ENCODE measurements around the gene EPHB1.

DNA sequence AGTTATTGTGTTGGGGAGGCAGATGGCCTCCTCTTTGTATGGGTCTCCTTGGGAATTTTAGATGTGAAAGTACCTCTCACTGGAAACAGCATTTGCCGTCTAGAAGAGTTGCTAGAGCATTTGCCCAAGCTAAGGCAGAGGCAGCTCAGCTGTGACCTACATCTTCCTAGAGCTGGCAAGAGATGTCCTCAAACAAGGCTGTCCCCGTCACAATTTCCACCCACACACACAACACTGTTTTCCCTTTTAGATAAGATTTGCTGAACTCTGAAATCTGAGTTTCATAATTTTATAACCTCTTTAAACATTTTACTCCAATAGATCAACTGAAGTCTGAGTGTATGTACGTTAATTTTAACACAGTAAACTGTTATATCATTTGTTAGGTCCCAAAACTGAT lies 352.6 kb downstream of the EPHB1 start:
- TF ChIP-seq TAF1 (conservative IDR thresholded peaks at IDR 0.05), result no peak
- TF ChIP-seq, protein P1, sequence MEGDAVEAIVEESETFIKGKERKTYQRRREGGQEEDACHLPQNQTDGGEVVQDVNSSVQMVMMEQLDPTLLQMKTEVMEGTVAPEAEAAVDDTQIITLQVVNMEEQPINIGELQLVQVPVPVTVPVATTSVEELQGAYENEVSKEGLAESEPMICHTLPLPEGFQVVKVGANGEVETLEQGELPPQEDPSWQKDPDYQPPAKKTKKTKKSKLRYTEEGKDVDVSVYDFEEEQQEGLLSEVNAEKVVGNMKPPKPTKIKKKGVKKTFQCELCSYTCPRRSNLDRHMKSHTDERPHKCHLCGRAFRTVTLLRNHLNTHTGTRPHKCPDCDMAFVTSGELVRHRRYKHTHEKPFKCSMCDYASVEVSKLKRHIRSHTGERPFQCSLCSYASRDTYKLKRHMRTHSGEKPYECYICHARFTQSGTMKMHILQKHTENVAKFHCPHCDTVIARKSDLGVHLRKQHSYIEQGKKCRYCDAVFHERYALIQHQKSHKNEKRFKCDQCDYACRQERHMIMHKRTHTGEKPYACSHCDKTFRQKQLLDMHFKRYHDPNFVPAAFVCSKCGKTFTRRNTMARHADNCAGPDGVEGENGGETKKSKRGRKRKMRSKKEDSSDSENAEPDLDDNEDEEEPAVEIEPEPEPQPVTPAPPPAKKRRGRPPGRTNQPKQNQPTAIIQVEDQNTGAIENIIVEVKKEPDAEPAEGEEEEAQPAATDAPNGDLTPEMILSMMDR (IDR thresholded peaks at IDR 0.05; ENCODE audit: low read depth, low read length, missing input control), result no peak
- TF ChIP-seq, protein P2, sequence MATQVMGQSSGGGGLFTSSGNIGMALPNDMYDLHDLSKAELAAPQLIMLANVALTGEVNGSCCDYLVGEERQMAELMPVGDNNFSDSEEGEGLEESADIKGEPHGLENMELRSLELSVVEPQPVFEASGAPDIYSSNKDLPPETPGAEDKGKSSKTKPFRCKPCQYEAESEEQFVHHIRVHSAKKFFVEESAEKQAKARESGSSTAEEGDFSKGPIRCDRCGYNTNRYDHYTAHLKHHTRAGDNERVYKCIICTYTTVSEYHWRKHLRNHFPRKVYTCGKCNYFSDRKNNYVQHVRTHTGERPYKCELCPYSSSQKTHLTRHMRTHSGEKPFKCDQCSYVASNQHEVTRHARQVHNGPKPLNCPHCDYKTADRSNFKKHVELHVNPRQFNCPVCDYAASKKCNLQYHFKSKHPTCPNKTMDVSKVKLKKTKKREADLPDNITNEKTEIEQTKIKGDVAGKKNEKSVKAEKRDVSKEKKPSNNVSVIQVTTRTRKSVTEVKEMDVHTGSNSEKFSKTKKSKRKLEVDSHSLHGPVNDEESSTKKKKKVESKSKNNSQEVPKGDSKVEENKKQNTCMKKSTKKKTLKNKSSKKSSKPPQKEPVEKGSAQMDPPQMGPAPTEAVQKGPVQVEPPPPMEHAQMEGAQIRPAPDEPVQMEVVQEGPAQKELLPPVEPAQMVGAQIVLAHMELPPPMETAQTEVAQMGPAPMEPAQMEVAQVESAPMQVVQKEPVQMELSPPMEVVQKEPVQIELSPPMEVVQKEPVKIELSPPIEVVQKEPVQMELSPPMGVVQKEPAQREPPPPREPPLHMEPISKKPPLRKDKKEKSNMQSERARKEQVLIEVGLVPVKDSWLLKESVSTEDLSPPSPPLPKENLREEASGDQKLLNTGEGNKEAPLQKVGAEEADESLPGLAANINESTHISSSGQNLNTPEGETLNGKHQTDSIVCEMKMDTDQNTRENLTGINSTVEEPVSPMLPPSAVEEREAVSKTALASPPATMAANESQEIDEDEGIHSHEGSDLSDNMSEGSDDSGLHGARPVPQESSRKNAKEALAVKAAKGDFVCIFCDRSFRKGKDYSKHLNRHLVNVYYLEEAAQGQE (IDR thresholded peaks at IDR 0.05), result peak; percentile 68
- TF ChIP-seq, protein P3, sequence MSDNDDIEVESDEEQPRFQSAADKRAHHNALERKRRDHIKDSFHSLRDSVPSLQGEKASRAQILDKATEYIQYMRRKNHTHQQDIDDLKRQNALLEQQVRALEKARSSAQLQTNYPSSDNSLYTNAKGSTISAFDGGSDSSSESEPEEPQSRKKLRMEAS (IDR thresholded peaks at IDR 0.05), result peak; percentile 36
- TF ChIP-seq RAD21 (IDR thresholded peaks at IDR 0.05), result peak; percentile 45 to 53
- TF ChIP-seq GABPA (IDR thresholded peaks at IDR 0.05 in 1 of 2, conservative IDR thresholded peaks at IDR 0.05 in 1 of 2), result no peak
- peak; percentile 40 for TF ChIP-seq YY1 (IDR thresholded peaks at IDR 0.05)
- TF ChIP-seq NR2F2 (IDR thresholded peaks at IDR 0.05), result peak; percentile 22
- TF ChIP-seq SP1 (IDR thresholded peaks at IDR 0.05), result peak; percentile 77
- peak; percentile 80 to 84 for TF ChIP-seq RXRA (IDR thresholded peaks at IDR 0.05)
